ENCODE data around the gene SLC6A7.

Gene SLC6A7

GRCh38 chr5:150197476-150197875, 7.6 kb downstream of the SLC6A7 start:
- TF ChIP-seq CTCF (IDR thresholded peaks at IDR 0.05), result no peak

- TF ChIP-seq CTCF (IDR thresholded peaks at IDR 0.05), result no peak
Measured at GRCh38 chr5:150202501-150202900, 12.6 kb downstream of the SLC6A7 start.

GRCh38 chr5:150203832-150204589, 14.1 kb downstream of the SLC6A7 start:
- no peak for TF ChIP-seq CTCF (IDR thresholded peaks at IDR 0.05)

GRCh38 chr5:150204590-150204960, 14.7 kb downstream of the SLC6A7 start:
- TF ChIP-seq CTCF (IDR thresholded peaks at IDR 0.05), result no peak

GRCh38 chr5:150206098-150206778, 16.4 kb downstream of the SLC6A7 start:
- TF ChIP-seq CTCF (IDR thresholded peaks at IDR 0.05), result no peak

- TF ChIP-seq CTCF (IDR thresholded peaks at IDR 0.05), result no peak
Measured at GRCh38 chr5:150206779-150207115, 16.9 kb downstream of the SLC6A7 start.

GRCh38 chr5:150208187-150209098, 18.6 kb downstream of the SLC6A7 start:
- TF ChIP-seq CTCF (IDR thresholded peaks at IDR 0.05), result no peak
